Fibroblast of peridontal ligament (primary cell): ENCODE results near the gene RBP7.
"Not testable (repeated sequence)": the region's sequence is repeated elsewhere in the genome, so short reads cannot be mapped to it uniquely, and the experiment has no call there.

Source experiments
- DNase-seq: peaks from one replicate; pipeline ENCODE4 v3.0.0-alpha.2; 2010; ENCODE audit errors: extremely low read depth

The RBP7 gene

DNA sequence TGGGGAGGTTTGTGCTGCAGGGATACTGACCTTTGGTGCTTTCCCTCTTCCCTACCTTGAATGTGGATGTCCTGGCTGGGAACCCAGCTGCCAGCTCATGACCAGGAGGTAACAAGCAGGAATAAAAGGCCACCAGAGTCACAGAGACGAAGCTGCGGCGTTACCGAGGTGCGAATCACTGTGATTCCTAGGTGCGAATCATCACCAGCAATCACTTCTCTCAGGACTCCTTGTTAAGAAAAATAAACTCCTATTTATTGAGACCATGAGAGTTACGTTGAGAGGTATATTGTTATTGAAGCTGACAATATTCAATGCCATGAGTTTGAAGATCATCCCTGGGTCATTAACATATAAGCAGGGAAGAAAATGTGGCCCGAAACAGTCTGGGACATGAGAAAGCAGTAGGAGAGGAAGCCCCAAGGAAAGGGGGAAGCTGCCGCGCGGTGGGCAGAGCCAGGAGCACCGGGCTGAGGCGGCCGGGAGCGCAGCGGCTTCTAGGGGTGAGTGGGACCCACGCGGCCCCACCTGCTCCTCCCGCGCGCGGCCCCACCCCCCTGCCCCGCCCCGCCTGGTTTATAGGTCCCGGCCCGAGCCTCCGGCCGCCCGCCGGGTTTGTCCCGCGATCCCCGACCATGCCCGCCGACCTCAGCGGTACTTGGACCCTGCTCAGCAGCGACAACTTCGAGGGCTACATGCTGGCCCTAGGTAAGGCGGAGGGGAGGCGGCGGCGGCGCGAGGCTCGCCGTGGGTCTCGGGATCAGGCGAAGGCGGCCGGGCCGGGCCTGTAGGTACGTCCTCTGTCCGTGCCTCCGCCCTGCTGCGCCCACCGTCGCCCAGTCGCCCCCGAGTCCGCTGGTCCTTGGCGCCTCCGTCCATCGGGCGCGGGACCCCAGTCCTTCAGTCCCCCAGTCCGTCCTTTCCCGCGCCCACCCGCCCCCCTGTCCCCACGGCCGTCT, at the start of gene RBP7:
RBP7 (plus strand) TSS at position 605 of the 959 bp plus-strand sequence; CDS start at position 636, 31 bp downstream.
- no peak for DNase-seq

DNA sequence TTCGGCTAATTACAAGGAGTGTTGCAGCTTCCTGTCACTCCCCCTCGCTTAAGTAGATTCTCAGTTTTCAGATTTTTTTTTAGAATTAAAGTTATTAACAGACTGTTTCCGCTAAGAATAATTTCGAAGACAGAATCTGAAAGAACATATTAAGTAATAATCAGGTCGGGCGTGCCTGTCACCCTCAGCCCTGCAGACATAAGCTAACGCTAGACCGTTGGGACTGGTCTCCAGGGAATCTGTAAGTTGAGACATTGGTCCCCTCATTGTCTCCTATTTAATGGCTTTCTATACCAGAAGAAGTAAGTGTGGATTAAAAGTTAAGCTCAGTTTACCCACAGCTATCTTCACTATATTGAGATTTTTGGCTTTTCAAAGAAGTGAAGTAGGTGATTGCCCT, 39.3 kb upstream of the RBP7 start:
- DNase-seq, result no peak

DNA sequence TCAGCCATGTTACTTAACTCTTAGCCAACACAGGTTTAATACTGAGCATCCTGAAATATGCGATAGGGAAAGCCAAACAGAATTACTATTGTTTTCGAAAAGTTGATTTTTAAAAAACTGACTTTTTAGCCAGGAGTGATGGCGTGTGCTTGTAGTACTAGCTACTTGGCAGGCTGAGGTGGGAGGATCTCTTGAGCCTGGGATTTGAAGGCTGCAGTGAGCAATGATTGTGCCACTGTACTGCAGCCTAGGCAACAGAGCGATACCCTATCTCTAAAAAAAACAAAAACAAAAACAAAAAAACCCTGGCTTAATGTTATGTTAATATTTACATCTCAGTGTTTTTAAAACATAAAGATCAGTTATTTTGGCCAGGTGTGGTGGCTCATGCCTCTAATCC, 37.0 kb upstream of the RBP7 start:
- no peak for DNase-seq

DNA sequence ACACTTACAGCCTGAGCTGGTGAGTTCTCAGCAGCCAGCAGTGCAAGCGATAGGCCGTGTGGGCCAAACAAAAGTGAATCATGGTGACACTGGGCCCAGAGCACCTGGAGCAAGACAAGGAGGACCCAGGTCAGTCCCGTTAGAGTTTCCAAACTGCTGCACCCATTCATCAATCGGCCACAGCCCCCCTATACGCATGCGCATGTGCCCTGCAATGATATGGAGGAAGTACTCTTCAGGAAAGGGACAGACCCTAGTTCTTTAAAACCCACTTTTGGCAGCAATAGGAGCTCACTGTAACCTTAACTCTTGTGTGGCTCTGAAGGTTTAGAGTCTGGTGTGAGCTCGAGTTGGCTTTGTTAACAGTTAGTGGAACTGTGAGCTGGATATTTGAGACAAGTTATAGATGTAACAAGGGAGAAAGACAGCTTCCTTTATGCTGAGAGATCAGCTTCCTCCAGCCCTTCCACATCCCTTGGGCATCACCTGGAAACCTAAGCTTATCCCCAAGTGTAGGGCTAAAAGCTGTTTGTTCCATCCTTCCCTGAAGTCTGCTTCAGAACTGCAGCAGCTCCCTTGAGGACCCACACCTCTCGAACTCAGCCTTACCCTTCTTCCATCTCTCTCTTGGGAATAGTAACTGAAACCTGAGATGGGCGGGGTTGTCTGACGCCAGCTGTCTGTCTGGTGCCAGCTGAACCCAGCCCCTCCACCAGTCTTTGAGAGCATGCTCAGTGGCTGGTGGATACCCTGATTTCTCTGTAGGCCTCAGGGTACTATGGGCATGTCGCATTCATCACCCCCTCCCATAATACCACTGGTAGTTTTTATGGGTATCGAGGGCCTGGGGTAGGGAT, 36.1 kb upstream of the RBP7 start:
- peak; percentile 6 for DNase-seq

DNA sequence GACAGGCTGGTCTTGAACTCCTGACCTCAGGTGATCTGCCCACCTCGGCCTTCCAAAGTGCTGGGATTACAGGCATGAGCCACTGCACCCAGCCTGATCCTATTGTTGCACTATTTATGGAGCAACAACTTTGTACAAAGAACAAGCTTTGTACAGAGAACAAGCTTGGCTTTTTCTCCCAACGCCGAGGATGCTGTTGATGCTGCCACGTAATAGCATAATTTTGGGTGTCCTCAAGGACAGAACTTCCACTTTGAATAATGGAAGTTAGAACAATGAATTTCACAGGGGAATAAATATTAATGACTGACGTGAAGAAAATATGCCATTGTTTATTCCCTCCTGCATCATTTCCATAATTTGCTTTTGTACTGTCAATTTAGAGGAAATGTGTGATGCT, 12.8 kb upstream of the RBP7 start:
- no peak for DNase-seq

DNA sequence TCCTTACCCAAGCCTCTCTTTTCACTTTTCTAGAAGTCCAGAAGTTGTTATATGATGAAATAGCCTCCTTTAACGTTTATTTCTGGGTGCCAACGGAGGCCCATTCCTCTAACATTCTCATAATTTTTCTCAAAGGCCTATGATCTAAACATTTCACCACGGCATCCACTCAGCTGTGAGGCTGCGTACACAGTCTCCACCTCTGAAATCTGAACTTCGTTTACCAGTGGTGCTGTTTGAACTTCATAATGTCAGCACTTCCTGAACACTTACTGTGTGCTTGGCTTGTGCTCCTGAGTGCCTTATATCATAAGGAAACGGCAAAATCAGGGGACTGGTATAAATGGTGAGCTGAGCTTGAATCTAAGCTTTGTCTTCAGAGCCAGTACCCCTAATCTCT, 12.0 kb upstream of the RBP7 start:
- peak; percentile 41 for DNase-seq

DNA sequence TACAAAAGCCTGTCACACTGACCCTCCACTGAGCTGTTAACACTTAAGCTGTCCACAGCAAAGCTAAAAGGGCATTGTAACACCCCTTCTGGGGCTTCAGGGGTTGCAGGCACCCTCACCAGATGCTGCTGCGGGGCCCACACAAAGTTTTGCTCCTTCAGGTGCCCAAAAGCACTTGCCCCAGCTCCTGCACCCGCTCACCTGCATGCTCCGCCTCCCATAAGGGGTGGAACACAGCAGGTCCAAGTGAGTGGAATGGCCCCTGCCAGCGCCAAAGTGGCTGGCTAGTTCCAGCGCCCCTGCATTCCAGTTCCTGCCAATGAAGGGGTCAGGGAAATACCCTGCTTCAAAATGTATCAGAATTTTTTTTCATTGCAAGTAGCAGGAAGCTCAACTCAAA, 7.3 kb upstream of the RBP7 start:
- DNase-seq, result no peak

DNA sequence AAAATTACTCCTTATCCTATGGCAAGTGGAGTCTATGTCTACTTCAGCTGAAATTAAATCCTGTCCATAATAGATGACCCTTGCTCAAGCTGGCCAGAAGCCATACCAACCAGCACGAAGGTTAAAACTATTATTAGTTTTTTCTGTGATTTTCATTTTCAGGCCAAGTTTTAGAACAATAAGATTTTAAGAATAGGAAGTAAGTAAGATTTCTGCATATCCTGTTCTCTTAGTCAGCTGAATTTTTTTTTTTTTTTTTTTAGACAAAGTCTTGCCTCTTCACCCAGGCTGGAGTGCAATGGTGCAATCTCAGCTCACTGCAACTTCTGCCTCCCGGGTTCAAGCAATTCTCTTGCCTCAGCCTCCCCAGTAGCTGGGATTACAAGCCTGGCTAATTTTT, 6.1 kb upstream of the RBP7 start:
- DNase-seq, result no peak

DNA sequence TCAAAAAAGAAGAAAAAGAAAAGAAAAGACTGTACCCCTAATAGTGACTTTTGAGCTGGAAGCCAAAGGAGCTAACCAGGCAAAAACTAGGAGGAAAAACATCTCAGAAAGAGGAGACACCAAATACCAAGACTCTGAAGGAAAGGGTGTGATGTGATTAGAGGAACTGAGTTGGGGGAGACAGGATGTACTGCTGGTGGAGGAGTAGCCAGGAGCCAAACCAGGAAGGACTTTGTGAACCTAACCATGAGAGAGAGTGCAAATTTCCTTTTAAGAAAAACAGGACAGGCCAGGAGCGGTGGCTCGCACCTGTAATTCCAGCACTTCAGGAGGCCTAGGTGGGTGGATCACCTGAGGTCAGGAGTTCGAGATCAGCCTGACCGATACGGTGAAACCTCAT, 4.1 kb upstream of the RBP7 start:
- DNase-seq, result no peak

DNA sequence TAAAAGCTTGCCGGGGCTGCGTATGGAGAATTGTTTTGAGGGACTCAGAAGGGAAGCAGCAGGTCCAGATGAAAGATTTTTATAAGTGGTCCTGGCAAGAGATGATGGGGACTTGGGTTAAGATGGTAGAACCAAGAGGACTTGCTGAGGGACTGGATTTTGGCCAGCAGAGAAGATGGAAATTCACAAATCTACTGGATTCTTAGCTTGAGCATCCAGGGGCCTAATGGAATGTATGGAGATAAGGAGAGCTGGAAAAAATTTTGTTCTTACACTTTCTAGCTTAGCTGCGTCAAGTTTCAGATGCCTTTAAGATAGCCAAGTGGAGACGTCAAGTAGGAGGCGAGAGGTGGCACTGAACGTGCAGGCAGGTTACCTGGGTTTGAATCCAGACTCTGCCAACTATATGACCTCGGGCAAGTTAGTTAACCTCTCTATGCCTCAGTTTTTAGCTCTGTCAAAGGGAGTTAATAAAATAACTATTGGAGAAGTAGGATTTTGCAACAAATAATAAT, 3.4 kb upstream of the RBP7 start:
- DNase-seq, result no peak

DNA sequence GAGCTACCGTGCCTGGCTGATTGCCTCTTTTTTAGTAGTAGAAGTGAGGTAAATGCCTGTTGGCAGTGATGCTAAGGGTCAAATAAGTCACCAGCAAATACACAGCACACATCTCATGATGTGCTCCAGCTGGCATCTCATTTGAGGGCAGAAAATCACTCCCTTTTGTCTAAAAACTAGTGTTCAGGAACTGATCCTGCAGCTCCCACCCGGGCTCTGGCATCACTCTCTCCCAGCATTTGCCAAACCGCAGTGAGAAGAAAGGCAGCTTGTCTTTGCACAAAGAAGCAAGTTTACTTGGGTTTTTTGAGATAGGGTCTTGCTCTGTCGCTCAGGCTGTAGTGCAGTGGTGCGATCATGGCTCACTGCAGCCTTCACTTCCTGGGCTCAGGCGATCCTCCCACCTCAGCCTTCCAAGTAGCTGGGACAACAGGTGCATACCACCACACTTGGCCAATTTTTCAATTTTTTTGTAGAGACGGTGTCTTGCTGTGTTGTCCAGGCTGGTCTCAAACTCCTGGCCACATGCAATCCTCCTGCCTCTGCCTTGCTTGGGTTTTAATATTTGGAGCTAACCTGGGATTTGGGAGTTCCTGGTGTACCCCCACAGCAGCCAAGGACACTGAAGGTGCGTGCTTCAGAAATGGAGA, 4.1 kb downstream of the RBP7 start:
- no peak for DNase-seq

DNA sequence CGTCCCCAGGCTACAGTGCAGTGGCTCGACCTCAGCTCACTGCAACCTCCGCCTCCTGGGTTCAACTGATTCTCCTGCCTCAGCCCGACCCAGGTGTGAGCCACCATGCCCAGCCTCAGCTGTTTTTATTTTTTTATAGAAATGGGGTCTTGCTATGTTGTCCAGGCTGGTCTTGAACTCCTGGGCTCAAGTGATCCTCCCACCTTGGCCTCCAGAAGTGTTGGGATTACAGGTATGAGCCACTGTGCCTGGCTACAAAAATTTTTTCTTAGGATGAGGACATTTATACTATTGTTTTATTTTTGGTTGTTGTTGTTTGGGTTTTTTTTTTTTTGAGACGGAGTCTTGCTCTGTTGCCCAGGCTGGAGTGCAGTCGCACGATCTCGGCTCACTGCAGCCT, 8.2 kb downstream of the RBP7 start:
- DNase-seq, result not testable (repeated sequence)

DNA sequence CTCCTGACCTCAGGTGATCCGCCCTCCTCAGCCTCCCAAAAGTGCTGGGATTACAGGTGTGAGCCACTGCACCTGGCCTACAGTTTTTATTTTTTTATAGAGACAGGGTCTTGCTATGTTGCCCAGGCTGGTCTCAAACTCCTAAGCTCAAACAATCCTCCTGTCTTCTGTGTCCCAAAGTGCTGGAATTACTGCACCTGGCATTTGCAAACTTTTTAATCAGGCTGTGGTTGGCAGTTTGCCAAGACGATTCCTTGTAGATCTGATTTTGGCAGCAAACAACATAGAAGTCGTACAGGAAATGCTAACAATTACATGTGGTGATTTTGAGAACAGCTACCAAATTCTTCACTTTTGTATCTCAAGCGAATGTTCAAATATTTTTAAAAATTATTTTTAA, 10.1 kb downstream of the RBP7 start:
- DNase-seq, result peak; percentile 23

DNA sequence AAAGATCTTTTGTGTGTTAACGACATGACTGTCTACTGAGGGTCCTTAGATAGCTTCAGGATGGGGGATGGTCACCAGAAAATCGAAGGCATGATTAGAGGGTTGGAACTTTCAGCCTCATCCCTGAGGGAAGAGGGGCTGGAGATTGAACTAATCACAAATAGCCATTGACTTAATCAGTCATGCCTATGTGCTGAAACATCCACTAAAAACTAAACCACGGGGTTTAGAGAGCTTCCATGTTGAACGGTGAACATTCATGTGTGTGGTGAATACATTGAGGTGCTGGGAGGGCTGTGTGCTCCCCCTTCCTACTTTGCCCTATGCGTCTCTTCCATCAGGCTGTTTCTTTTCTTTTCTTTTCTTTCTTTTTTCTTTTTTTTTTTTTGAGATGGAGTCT, 17.0 kb downstream of the RBP7 start:
- DNase-seq, result no peak

DNA sequence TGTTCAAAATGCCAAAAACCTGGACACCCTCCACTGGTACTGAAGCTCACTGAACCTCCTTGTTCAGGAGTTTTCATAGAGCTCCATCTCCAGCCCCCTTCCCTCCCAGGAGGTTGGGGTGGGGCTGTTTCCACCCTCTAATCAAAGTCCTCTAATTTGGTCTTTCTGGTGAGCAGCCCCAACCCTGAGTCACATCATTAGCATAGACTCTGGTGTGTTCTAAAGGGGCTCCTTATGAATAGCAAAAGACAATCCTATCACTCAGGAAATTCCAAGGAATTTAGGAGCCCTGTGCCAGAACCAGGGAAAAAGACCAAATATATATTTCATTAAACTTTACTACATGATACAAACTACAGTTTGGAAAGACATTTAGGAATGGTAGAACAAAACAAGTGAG, 22.5 kb downstream of the RBP7 start:
- no peak for DNase-seq

DNA sequence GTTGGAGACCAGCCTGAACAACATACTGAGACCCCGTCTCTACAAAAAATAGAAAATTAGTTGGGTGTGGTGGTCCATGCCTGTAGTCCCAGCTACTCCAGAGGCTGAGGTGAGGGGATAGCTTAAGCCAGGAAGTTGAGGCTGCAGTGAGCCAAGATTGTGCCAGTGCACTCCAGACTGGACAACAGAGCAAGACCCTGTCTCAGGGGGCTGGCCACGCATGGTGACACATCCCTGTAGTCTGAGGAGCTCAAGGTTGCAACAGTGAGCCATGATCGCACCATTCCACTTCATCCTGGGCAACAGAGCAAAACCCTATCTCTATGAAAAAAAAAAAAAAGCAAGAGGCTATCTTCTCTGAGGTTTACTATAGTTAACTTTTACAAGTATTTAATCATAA, 23.1 kb downstream of the RBP7 start:
- DNase-seq, result no peak

DNA sequence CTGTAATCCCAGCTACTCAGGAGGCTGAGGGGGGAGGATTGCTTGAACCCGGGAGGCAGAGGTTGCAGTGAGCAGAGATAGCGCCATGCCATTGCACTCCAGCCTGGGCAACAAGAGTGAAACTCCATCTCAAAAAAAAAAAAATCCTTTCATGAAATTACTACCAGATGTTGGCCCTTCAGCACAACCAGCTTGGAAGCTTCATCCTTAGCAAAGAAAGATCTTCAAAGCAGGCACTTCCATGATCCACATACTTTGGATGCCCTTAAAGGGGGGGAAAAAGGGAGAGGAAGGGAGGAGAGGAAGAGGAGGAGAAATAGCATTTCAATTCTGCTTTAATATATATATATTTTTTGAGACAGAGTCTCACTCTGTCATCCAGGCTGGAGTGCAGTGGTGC, 23.6 kb downstream of the RBP7 start:
- DNase-seq, result peak; percentile 75

DNA sequence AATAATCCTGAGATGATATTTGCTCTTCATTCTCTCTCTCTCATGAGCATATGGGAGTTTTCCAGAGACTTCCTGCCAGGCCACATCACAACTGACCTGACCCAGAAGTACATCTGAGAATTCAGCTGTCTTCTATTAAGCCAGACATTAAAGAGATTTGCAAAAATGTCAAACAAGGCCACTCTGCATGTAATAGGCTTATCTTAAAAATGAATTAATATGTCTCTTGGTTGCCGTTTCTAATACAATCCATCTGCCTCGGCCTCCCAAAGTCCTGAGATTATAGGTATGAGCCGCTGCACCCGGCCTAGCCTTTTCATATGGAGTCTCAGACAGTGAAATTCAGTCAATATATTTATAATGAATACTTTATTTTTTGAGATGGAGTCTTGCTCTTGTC, 25.0 kb downstream of the RBP7 start:
- not testable (repeated sequence) for DNase-seq

DNA sequence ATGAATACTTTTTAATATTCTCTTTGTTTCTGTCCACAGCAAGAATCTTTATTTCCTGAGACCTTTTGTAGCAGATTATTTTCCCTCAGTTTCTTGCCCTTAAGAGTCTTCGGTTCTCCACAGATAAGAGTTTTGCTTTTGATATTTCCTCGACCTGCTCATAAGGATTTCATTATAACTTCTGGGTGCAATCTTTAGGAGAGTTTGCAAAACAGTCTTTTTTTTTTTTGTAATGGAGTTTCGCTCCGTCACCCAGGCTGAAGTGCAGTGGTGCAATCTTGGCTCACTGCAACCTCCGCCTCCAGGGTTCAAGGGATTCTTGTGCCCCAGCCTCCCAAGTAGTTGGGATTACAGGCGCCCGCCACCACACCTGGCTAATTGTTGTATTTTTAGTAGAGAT, 25.6 kb downstream of the RBP7 start:
- DNase-seq, result no peak

DNA sequence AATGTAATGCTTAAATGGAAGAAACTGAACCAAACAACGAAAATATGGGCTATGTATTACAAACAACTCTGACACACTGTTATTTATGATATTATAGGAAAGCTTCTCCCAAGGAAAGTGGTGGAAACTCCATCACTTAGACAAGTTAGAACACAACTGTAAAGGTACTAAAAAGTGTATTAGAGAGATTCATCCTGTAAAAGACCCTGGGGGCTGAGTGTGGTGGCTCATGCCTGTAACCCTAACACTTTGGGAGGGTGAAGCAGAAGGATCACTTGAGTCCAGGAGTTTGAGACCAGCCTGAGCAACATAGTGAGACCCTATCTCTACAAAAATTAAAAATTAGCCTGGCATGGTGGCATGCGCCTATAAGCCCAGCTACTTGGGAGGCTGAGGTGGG, 28.3 kb downstream of the RBP7 start:
- no peak for DNase-seq

DNA sequence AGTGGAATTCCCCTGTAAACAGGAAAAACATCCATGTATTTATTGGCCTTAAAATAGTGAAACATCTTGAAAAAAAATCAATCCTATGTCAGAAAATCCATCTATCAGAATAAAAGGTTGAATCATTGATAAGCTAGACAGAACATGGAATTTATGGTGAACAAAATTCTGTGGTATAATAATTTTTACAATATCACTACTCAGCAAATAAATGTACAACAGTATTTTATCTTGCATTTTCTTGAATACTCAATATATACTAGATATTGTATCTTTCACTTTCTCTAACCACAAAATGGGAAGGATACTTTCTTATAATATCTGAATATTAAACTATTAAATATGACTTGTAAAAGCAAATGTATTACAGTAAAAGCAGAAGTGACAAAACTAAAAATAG, 30.0 kb downstream of the RBP7 start:
- DNase-seq, result no peak

DNA sequence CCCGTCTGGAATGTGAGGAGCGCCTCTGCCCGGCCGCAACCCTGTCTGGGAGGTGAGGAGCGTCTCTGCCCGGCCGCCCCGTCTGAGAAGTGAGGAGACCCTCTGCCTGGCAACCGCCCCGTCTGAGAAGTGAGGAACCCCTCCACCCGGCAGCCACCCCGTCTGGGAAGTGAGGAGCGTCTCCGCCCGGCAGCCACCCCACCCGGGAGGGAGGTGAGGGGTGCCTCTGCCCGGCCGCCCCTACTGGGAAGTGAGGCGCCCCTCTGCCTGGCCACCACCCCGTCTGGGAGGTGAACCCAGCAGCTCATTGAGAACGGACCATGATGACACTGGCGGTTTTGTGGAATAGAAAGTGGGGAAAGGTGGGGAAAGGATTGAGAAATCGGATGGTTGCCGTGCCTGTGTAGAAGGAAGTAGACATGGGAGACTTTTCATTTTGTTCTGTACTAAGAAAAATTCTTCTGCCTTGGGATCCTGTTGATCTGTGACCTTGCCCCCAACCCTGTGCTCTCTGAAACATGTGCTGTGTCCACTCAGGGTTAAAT, 32.0 kb downstream of the RBP7 start:
- DNase-seq, result not testable (repeated sequence)
